ENCODE data around the gene MOK.

DNA sequence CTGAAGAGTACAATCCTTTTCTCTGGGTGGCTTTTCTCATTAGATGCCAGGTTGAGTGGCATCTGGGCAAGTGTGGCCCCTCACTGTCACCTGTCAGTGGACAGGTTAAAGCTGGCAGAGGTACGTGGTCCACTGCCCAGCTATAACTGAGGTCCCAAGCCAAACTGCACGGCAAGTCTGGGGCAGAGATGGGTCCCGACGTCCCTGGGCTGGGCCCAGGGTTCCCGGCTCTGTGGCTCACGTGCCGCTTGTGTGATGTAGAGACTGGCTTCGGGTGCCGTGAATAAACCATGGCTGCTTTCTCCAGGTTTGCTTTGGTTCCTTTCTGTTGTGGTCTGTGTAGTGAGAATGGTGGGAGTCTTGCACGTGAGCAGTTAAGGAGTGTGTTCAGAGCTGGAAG lies 87.6 kb downstream of the MOK start:
- TF ChIP-seq CTCF (IDR thresholded peaks at IDR 0.05; ENCODE audit: poor library complexity, severe bottlenecking) (no peak), EP300 (conservative IDR thresholded peaks at IDR 0.05; ENCODE audit: poor library complexity, severe bottlenecking) (no peak), TAF1 (IDR thresholded peaks at IDR 0.05; ENCODE audit: low read depth) (no peak), POLR2AphosphoS5 (IDR thresholded peaks at IDR 0.05) (no peak), EZH2 (IDR thresholded peaks at IDR 0.05; ENCODE audit: borderline replicate concordance, insufficient read depth, low read length, poor library complexity, severe bottlenecking) (no peak)
- TF ChIP-seq, protein P1, sequence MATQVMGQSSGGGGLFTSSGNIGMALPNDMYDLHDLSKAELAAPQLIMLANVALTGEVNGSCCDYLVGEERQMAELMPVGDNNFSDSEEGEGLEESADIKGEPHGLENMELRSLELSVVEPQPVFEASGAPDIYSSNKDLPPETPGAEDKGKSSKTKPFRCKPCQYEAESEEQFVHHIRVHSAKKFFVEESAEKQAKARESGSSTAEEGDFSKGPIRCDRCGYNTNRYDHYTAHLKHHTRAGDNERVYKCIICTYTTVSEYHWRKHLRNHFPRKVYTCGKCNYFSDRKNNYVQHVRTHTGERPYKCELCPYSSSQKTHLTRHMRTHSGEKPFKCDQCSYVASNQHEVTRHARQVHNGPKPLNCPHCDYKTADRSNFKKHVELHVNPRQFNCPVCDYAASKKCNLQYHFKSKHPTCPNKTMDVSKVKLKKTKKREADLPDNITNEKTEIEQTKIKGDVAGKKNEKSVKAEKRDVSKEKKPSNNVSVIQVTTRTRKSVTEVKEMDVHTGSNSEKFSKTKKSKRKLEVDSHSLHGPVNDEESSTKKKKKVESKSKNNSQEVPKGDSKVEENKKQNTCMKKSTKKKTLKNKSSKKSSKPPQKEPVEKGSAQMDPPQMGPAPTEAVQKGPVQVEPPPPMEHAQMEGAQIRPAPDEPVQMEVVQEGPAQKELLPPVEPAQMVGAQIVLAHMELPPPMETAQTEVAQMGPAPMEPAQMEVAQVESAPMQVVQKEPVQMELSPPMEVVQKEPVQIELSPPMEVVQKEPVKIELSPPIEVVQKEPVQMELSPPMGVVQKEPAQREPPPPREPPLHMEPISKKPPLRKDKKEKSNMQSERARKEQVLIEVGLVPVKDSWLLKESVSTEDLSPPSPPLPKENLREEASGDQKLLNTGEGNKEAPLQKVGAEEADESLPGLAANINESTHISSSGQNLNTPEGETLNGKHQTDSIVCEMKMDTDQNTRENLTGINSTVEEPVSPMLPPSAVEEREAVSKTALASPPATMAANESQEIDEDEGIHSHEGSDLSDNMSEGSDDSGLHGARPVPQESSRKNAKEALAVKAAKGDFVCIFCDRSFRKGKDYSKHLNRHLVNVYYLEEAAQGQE (IDR thresholded peaks at IDR 0.05; ENCODE audit: borderline replicate concordance) = no peak

All from neural cell (in vitro differentiated cells).